ENCODE results near the gene GLG1. TPM values are rescaled to one million over a fixed set of nuclear protein-coding genes. Genes with fewer than 3 reads are reported as not detected.

GLG1 gene
- polyA plus RNA-seq, 1 donor from 2014 or later: 36.6 TPM

GRCh38 chr16:74605746-74606520 lies 981 bp downstream of the GLG1 start:
- peak overlapping the region; percentile 96 for H3K9ac ChIP-seq (ENCODE audit: low read length)
- peak overlapping the region; percentile 99 for H3K4me3 ChIP-seq (ENCODE audit: low read length)
- no peaks in the 10 kb centered on the region for H3K9me2 ChIP-seq (ENCODE audit: insufficient read depth, low read length)
- H4K20me1 ChIP-seq (ENCODE audit: insufficient read depth): no peaks in the 10 kb centered on the region
- no peak for TF ChIP-seq RAD21 (conservative IDR thresholded peaks at IDR 0.05)
- TF ChIP-seq REST (IDR thresholded peaks at IDR 0.05; ENCODE audit: borderline replicate concordance): no peak
- TF ChIP-seq, protein P1, sequence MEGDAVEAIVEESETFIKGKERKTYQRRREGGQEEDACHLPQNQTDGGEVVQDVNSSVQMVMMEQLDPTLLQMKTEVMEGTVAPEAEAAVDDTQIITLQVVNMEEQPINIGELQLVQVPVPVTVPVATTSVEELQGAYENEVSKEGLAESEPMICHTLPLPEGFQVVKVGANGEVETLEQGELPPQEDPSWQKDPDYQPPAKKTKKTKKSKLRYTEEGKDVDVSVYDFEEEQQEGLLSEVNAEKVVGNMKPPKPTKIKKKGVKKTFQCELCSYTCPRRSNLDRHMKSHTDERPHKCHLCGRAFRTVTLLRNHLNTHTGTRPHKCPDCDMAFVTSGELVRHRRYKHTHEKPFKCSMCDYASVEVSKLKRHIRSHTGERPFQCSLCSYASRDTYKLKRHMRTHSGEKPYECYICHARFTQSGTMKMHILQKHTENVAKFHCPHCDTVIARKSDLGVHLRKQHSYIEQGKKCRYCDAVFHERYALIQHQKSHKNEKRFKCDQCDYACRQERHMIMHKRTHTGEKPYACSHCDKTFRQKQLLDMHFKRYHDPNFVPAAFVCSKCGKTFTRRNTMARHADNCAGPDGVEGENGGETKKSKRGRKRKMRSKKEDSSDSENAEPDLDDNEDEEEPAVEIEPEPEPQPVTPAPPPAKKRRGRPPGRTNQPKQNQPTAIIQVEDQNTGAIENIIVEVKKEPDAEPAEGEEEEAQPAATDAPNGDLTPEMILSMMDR (IDR thresholded peaks at IDR 0.05; ENCODE audit: poor library complexity, severe bottlenecking): no peak
- TF ChIP-seq SMC3 (conservative IDR thresholded peaks at IDR 0.05; ENCODE audit: poor library complexity): no peak
- no peak for TF ChIP-seq EP300 (conservative IDR thresholded peaks at IDR 0.05; ENCODE audit: poor library complexity, severe bottlenecking)
- no peak for TF ChIP-seq TAF1 (IDR thresholded peaks at IDR 0.05; ENCODE audit: low read depth)
- no peak for TF ChIP-seq POLR2AphosphoS5 (IDR thresholded peaks at IDR 0.05)
- TF ChIP-seq EZH2 (IDR thresholded peaks at IDR 0.05; ENCODE audit: borderline replicate concordance, insufficient read depth, low read length, poor library complexity, severe bottlenecking): no peak
- TF ChIP-seq MXI1 (conservative IDR thresholded peaks at IDR 0.05; ENCODE audit: poor library complexity, severe bottlenecking): no peak
- peak overlapping the region; percentile 94 for H3K27ac ChIP-seq (ENCODE audit: low read length)
- H3K79me2 ChIP-seq (replicated peaks; ENCODE audit: insufficient read depth, low read length): peaks cover 52% of the 10 kb centered on the region
- no peaks in the 10 kb centered on the region for H3K36me3 ChIP-seq (ENCODE audit: insufficient read depth, low read length)
- H2AFZ ChIP-seq (ENCODE audit: low read depth, low read length): peak overlapping the region; percentile 90
- no peaks in the 10 kb centered on the region for H3K9me3 ChIP-seq (ENCODE audit: low read length)
- H3F3A ChIP-seq (ENCODE audit: insufficient read depth, low read length, poor library complexity, severe bottlenecking): no peaks in the 10 kb centered on the region
- H3K27me3 ChIP-seq (ENCODE audit: insufficient read depth, low read depth, low read length): no peaks in the 10 kb centered on the region
- H3K4me2 ChIP-seq (ENCODE audit: low read length): peak overlapping the region; percentile 76

- Histone ChIP-seq H3K79me2 (replicated peaks; ENCODE audit: insufficient read depth, low read length) (peaks cover 58% of the 10 kb centered on the region), H3K4me3 (ENCODE audit: low read length) (peak overlapping the region; percentile 99), H4K20me1 (ENCODE audit: insufficient read depth) (no peaks in the 10 kb centered on the region), H3K4me2 (ENCODE audit: low read length) (peak overlapping the region; percentile 76), H3K9me3 (ENCODE audit: low read length) (no peaks in the 10 kb centered on the region), H3K27ac (ENCODE audit: low read length) (no peak overlapping the region), H3K9me2 (ENCODE audit: insufficient read depth, low read length) (no peaks in the 10 kb centered on the region), H3K27me3 (ENCODE audit: insufficient read depth, low read depth, low read length) (no peaks in the 10 kb centered on the region), H3K9ac (ENCODE audit: low read length) (peak overlapping the region; percentile 96), H2AFZ (ENCODE audit: low read depth, low read length) (no peak overlapping the region), H3F3A (ENCODE audit: insufficient read depth, low read length, poor library complexity, severe bottlenecking) (no peaks in the 10 kb centered on the region), H3K36me3 (ENCODE audit: insufficient read depth, low read length) (no peaks in the 10 kb centered on the region)
- TF ChIP-seq TAF1 (IDR thresholded peaks at IDR 0.05; ENCODE audit: low read depth) (no peak), EP300 (conservative IDR thresholded peaks at IDR 0.05; ENCODE audit: poor library complexity, severe bottlenecking) (no peak), SMC3 (conservative IDR thresholded peaks at IDR 0.05; ENCODE audit: poor library complexity) (no peak), REST (IDR thresholded peaks at IDR 0.05; ENCODE audit: borderline replicate concordance) (no peak), EZH2 (IDR thresholded peaks at IDR 0.05; ENCODE audit: borderline replicate concordance, insufficient read depth, low read length, poor library complexity, severe bottlenecking) (no peak), MXI1 (conservative IDR thresholded peaks at IDR 0.05; ENCODE audit: poor library complexity, severe bottlenecking) (no peak), POLR2AphosphoS5 (IDR thresholded peaks at IDR 0.05) (no peak), RAD21 (conservative IDR thresholded peaks at IDR 0.05) (no peak)
- TF ChIP-seq, protein P1 (IDR thresholded peaks at IDR 0.05; ENCODE audit: poor library complexity, severe bottlenecking): no peak
Measured at GRCh38 chr16:74605332-74605731, 1.6 kb downstream of the GLG1 start.

Data from neural cell (in vitro differentiated cells).